OCI-M1 (cell line): ENCODE measurements around the gene L2HGDH.
A peak's percentile ranks its signal among the peaks of the same experiment; 100 is the strongest.
"Not testable (repeated sequence)": the region's sequence is repeated elsewhere in the genome, so short reads cannot be mapped to it uniquely, and the experiment has no call there.

Experiments used
- DNase-seq: peaks from one replicate; lab custom pipeline; 2025; lab: John Stamatoyannopoulos, UW

Gene L2HGDH

DNA sequence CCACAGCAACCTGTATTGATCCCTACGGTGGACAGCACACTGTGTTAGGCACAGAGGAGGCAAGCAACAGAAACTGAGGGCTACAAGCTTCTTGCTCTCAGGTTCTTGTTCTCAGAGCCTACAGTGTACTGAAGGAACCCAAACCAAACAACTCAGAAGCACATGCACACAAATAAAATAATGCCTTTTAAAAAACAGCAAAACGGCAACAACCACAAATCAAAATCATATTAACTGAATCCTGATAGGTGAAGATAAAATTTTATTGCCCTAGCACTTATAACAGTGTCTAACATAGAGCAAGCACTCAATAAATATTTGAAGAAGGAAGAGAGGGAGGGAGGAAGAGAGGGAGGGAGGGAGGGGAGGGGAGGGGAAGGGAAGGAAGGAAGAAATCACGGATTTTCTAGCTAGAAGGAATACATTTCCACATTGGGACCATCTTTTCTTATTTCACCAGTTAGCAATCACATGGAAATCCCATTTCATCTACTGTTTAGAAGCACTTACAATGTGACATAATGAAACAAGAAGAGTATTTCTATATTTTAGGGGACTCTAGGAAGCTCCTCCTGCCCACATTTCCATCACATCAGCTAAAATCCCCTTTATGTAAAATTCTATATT lies 27.3 kb upstream of the L2HGDH start:
- no peak for DNase-seq

DNA sequence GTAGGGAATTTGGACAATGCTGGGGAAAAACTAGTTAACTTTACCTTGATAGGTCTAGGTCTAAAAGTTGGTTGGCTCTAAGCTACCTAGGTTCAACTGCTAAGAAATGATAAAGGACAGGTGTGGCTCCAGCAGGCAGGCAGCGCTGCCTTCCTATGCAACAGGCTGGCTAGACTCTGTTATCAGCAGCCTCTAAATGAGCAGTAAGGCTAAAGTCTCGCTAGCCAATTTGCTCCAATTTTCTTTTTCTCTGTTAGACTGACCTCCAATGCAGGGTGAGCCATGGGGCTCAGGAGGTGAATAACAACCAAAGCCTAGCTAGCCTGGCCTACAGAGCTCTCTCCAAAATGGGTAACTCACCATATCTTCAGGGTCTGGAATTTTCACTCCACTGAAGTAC lies 26.6 kb upstream of the L2HGDH start:
- DNase-seq = no peak

GRCh38 chr14:50335989-50336824 lies 24.2 kb upstream of the L2HGDH start:
- DNase-seq = peak; percentile 3

- DNase-seq = no peak
Measured at GRCh38 chr14:50335389-50335788, 23.4 kb upstream of the L2HGDH start.

GRCh38 chr14:50334211-50334610 lies 22.2 kb upstream of the L2HGDH start:
- DNase-seq = no peak

- DNase-seq = no peak
Measured at GRCh38 chr14:50333014-50333509, 21.0 kb upstream of the L2HGDH start.

- DNase-seq = no peak
Measured at GRCh38 chr14:50331596-50331995, 19.6 kb upstream of the L2HGDH start.

GRCh38 chr14:50321009-50321660 lies 9.1 kb upstream of the L2HGDH start:
- DNase-seq = peak; percentile 92

- peak; percentile 5 for DNase-seq
Measured at GRCh38 chr14:50320283-50320682, 8.3 kb upstream of the L2HGDH start.

GRCh38 chr14:50319721-50320120 lies 7.7 kb upstream of the L2HGDH start:
- DNase-seq = no peak

- no peak for DNase-seq
Measured at GRCh38 chr14:50319293-50319692, 7.3 kb upstream of the L2HGDH start.

DNA sequence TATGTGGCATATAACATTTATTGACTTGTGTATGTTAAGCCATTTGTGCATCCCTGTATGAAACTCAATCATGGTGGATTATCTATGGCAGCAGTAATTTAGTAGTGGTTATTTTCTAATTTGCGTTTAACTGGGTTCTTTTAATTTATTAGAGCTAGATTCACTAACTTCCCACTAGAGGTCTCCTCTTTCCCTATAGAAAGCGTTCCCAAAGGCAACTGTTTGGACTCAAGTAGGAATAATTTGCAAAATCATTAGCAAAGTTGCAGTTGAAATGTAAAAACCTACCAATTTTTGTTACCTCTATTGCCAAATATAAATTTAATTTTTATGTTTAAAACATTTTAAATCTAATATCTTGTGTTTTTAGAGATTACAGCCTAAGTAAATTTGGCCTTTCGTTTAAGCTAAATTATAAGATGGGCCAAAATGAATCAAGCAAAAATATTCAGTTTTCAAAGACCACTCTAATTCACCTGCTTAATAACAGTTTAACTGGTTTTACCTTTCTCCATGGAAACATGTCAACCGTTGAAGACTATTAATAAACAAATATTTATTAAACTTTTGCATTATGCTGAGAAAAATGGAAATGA lies 6.1 kb upstream of the L2HGDH start:
- peak; percentile 28 for DNase-seq

DNA sequence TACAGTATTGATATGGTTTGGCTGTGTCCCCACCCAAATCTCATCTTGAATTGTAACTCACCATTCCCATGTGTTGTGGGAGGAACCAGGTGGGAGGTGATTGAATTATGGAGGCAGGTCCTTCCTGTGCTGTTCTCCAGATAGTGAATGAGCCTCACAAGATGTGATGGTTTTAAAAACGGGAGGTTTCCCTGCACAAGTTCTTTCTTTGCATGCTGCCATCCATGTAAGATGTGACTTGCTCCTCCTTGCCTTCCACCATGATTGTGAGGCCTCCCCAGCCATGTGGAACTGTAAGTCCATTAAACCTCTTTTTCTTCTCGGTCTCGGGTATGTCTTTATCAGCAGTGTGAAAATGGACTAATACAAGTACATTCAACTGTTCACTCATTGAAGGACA lies 2.1 kb upstream of the L2HGDH start:
- not testable (repeated sequence) for DNase-seq

DNA sequence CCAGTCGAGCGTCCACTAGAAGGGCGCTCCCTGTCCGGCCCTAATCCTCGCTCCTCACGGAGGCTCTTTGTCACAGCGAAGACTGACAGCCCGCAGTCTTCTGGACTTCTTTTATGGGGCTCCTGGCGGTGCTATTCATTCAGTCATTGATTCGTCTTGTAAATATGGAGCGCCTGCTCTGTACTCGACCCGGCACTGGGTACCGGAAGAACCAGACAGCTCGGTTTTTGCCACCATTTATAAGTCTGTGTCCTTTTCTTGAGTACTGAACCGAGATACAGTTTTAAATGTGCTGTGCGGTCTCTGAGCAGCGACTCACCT lies 665 bp upstream of the L2HGDH start:
- no peak for DNase-seq

GRCh38 chr14:50311337-50311971 lies 575 bp downstream of the L2HGDH start:
- DNase-seq = peak; percentile 61

GRCh38 chr14:50310445-50310844 lies 1.6 kb downstream of the L2HGDH start:
- DNase-seq = no peak

- peak; percentile 29 for DNase-seq
Measured at GRCh38 chr14:50308363-50308915, 3.6 kb downstream of the L2HGDH start.

DNA sequence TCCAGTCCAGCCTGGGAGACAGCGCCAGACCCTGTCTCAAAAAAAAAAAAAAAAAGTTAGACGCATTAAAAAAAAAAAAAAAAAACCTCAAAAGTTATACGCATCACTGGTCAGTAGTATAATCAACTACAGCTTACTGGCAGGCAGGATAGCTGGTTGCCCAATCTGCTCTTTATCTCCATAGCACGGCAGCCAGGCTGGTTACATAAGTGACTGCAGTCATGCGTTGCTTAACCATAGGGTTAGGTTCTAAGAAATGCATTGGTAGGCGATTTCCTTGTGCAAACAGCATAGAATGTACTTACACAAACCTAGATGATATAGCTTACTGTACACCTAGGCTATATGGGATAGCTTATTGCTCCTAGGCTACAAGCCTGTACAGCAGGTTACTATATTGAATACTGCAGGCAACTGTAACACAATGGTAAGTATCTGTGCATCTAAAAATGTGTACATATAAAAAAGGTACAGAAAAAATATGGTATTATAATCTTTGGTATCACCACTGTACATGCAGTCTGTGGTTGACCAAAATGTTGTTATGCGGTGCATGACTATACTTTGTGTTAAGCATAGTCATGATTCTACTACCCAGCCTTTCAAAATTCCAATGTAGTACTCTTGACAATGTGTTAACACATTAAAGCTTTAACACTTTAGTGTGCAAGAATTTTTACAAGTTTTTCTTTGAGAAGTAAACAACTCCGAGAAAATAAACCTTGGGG lies 8.1 kb downstream of the L2HGDH start:
- DNase-seq = peak; percentile 95

- no peak for DNase-seq
Measured at GRCh38 chr14:50301914-50302313, 10.1 kb downstream of the L2HGDH start.

GRCh38 chr14:50299585-50299984 lies 12.4 kb downstream of the L2HGDH start:
- no peak for DNase-seq

DNA sequence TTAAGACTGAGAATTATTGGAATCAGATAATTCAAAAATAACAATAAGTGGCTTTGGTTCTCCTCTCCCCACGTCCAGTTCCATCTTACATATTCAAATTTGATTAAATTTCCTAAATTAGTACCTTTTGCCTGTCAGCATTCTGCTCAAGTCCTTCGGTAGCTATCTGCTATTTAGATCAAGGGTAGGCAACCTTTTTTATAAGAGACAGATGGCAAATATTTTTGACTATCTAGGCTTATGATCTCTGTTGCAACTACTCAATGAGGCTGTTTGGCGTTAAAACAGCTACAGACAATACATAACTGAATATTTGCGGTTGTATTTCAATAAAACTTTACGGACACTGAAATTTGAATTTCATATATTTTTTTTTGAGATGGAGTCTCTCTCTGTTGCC lies 21.7 kb downstream of the L2HGDH start:
- no peak for DNase-seq
